GM18870 (cell line): ENCODE results near the gene IFNG.
"Not testable (repeated sequence)": the region's sequence is repeated elsewhere in the genome, so short reads cannot be mapped to it uniquely, and the experiment has no call there.

Experiments
- ATAC-seq: cut with Tn5 transposase; IDR thresholded peaks from one replicate; pipeline ENCODE4 v1.9.1; 2021; ENCODE audit warnings: moderate library complexity; ENCODE audit not compliant: unreplicated experiment

Gene IFNG

DNA sequence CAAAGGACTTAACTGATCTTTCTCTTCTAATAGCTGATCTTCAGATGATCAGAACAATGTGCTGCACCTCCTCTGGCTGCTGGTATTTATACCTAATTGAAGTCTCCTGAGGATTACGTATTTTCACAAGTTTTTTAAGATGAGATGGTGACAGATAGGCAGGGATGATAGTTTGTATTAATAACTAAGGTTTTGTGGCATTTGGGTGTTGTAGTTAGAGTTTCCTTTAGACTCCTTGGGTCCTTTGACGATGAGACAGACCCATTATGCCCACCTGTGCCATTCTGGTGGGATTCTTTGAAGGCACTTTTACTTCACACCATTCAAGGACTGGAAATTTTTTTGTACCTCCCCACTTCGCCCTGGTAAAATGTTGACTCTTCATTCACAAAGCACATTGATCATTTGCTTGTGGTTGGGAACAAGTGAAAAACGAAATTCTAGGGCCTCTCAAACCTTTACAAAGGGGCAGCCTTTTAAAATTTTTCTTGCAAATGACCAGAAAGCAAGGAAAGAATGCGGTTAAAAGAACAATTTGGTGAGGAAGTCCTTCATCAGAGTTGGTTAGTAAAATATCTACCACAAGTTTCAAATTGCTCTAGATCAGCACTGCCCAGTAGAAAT lies at the start of gene IFNG:
Gene IFNG (minus strand): TSS at position 60 of the 624 bp plus-strand sequence. CDS start 125 bp downstream, outside the sequence.
- ATAC-seq, result peak; percentile 42

DNA sequence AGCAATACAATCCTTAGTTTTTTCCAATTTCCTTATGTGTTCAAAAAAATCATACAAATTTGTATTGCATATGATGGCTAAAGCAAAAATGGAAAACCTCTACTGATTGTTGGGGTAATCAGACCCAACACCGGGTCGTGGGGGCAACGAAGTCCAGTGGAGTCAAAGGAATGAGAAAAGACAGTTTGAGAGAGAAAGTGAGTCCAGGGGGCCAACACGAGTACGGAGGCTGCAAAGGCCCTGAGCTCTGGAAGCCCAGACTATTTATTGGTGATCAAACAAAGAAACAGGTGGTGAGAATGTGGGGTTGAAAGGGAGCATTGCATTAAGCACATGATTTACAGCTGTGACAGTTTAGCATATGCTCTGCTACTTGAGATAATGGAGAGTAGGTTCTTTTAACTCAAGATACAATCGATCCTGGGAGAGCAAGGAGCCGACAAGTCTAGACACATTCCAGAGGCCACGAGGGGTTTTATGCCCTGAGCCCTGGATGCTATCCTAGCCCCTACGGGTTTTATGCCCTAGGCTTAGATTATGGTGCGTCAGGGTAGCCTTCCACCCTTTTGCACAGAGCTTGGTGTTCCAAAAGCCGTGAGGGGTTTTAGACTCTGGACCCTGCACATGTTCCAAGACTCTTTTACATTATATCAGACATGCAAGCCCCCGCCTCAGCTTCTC lies 49.6 kb upstream of the IFNG start:
- not testable (repeated sequence) for ATAC-seq

DNA sequence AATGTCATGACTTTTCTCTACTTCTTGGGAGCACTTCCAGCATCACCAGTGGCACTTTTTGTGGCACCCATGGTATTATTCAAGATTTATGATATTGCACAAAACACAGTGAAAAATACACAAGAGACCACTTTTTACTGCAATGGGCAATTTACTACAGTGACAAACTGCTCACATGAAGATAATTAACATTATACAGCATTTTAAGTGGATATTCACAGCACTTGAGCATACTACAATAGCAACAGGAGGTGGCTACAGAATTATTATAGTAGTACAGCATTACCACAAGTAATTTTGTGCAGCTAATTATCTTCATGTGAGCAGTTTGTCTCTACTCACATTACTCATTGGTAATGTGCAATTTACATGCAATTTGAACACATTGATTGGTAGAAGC lies 47.7 kb upstream of the IFNG start:
- no peak for ATAC-seq

DNA sequence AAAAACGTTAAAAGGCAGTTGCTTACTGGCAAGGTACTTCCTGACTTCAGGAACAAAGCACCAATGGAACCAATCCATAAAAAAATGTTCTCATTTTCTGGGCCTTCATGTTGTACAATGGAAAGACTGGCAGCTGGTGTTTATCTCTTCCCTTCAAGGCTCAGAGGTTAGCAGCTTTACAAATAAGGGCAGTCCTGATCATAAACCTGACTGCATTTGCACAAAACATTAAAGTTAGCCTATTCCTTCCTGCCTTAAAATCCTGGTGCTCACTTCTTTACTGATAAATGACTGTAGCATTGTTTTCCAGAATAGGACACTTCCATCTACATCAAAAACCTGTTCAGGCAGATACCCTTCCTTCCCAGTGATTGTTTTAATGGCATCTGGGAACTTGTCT lies 46.9 kb upstream of the IFNG start:
- ATAC-seq, result no peak

DNA sequence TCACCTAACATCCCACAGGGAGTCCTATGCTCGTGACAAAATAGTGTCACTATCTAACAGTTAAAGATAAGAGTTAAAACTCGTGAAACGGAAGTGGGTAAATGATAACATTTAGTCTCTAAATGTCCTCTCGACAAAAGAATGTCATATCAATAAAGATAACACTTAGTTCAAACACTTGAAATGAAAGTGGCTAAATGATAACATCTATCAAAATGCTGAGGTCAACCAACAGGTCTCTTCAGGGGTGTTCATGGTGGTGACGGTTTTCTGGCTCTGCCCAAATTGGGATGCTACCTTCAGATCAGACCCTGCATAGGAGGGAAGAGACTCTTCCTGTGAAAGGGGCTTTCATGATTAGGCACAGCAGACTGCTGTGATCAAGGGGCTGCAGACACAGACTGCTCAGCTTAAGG lies 43.9 kb upstream of the IFNG start:
- no peak for ATAC-seq

DNA sequence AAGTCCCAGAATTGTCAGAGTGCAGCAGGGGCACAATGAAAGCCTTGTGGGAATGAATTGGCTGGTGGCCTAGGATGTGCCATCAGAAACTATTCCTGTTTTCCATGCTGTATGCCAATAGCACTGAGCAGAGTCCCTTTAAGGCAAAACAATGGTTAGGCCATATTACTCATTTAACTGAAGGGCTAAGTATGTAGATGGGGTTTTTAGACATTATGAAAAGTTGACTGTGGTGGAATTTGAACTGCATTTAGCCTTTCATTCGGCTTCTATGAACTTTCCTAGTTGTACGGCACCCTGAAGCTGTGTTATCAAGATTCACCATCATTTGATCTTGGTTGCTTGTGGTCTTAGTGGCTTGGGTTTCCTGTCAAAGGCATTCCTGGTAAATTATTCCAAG lies 41.3 kb upstream of the IFNG start:
- no peak for ATAC-seq

DNA sequence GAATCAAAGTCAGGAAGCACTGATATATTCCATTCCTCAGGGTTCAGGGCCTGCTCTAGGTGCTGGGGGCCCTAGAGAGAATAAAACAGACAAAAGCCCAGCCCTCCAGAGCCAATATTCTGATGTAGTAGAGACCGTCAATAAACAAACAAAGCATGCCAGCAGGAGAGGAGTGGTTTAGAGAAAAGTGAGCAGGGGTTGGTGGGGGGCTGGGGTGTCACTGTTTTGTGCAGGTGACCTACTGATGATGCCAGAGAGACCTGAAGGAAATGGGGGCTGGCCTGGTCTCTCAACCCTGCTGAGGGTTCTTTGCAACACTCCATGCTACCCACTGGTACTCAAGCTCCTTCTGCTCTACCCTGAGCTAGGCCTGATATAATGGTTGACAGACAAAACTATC lies 39.6 kb upstream of the IFNG start:
- no peak for ATAC-seq

DNA sequence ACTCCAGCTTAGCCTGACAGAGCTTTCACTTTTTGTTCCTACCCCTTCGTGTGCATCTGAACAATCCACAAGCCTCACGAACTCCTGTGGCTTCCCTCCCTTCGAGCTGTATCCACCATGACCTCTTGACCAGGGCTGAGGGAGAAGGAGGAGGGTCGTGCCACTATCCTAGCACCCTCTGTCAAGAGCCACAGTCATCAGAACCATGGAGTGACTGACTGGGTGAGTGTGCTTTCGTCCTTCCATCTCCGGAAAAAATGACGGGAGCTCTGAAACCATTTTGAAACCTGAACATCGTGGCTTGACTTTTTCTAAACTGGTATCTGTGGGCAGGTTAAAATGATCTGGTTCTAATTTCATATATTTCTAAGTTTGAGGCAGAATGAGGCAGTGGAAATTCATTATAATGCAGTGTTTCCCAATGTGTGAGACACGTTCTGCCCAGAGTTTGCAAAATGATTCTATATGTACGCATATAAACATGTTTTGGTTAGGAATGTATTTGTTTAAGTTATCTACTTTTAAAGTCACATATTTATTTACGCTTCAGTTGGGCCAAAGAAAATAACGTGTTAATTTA lies 39.1 kb upstream of the IFNG start:
- ATAC-seq, result no peak

DNA sequence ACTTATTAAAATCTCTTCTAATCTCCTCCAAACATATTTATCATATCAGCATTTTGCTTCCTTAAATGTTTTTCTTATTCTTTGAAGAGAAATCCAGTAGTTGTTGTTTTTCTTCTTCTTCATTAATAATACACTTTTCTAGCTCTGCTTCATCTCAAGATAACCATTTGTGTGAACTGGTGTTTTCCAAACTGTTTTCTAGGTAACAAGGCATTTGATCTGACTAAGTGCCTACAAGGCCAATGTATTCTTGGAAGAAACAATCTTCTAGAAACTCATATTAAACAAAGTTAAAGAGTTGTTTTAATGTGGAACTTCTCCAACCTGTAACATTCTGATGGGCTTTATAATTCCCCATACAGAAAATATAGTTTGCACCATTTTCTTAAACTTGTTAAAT lies 30.8 kb upstream of the IFNG start:
- no peak for ATAC-seq

DNA sequence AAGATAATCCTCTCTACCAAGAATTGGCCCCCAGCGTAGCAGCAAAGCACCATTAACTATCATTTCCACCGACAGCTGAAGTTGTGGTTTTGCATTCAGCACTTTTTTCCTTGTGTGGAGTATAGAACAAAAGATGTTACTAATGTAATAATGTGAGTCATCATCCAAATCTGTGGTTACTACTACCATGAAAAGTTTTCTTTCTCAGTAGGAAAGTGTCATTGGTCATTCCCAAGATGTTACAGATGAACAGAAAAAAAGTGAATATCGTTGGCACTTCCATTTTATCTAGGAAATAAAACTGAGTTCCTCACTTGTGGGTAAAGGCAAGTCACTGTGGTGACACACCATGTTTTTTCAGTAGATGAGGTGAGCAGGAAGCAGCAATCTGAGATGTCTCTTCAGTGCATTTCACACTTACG lies 30.3 kb upstream of the IFNG start:
- ATAC-seq, result no peak

DNA sequence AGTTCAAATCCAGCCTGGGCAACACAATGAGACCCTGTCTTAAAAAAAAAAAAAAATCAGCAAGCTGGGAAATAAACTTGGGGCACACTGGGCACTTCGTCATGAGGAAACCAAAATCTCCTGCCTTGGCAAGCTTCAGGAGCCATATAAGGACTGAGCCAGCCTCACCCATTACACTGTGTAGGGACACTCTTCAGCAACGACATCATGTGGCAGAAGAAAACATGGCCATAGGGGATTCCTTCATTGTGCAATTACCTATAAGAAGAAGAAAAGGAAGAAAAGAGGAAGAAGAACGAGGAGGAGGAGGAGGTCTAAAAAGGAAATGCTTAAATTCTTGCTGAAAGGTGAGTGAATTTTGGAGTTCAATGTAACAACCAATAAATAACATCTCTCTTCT lies 26.1 kb upstream of the IFNG start:
- no peak for ATAC-seq

DNA sequence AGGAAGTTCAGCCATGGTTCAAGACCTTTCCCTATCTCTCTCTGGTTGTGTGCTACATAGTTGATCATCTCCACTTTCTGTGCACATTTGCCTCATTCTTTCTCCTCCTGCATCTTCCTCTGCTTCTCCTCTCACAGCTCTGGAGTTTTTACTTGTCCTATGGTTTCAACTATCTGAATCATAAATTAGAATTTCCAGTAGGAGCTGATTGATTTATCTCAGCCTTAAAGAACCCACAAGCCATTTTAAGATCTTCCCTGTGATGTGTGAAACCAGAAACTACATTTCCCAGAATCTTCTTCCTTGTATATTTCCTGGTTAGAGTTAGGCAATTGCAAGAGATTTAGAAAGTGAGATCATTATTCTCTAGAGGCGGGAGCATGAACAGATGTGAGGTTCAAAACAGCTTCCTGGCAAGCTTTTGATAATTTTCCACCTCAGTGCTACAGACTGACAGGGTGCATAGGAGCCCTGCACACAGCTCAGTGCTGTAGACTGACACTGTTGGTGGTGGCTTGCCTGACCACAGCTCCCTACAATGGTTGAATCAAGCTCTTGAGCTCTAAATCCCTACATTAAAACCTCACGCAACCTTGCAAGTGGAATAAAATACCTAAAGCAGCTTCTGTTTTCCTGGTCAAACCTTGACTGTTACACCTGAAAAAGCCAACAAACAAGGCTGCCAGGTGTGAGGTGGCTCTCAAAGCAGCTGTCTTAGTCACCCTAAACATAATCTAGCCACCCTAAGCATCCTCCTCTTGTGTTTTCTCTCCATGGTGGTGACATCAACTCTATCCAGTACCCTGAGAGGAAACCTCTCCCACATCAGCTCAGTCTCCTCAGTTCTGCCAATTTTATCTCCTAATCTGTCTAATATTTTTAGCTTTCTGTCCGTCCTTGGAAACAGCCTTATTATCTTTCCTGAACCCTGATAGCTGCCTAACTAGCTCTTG lies 21.5 kb upstream of the IFNG start:
- ATAC-seq, result peak; percentile 74

DNA sequence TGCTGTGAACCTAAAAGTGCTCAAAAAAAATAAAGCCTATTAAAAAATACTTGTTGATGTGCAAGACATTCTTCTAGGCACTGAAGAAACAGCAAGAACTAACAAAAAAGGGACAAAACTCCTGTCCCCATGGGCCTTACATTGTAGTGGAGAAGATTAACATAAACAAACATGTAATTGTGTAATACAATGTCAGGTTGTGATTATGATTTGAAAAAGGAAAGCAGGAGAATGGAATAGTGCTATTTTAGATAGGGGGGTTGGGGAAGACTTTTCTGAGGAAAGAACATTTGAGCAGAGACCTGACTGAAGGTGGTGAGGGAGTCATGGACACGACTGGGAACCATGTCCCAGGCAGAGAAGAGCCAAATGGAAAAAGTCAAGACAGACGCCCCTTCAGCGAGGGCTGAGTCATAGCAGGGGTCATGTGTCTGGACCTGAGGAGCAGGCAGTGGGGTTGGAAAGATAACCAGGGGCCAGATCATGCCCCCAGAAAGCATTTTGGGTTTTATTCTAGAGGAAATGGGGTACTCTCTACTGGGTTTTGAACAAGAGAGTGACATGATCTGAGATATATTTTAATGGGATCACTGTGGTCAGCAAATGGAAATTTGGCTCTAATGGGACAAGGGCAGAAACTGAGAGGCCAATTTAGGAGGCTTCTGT lies 19.4 kb upstream of the IFNG start:
- ATAC-seq, result no peak

DNA sequence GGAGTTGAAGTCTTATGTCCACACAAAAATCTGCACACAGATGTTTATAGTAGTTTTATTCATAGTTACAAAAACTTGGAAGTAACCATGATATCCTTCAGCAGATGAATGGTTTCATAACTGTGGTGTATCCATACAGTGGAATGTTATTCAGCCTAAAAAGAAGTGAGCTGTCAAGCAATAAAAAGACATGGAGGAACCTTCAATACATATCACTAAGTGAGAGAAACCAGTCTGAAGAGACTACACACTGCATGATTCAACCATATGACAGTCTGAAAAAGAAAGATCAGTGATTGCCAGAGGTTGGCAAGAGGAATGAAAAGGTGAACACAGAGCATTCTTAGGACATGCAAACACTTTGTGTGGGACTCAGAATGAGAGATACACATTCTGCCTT lies 18.6 kb upstream of the IFNG start:
- no peak for ATAC-seq

DNA sequence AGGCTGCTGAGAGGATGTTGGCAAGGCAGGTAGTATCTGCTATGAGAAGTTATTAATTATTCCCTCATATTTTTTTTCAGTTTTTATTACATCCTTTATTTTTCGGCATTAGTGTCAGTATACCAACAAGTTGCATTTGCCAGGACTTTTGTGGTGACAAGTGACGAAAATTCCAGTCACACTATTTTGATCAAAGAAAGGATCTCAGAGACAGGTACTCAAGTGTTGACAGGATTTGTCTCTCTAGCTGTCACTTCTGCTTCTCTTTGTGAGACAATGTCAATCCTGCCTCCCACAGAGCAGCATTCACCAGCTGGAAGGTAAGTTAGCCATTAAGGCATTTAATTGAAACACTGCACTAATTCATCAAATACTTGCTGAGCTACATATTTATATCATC lies 18.0 kb upstream of the IFNG start:
- no peak for ATAC-seq

DNA sequence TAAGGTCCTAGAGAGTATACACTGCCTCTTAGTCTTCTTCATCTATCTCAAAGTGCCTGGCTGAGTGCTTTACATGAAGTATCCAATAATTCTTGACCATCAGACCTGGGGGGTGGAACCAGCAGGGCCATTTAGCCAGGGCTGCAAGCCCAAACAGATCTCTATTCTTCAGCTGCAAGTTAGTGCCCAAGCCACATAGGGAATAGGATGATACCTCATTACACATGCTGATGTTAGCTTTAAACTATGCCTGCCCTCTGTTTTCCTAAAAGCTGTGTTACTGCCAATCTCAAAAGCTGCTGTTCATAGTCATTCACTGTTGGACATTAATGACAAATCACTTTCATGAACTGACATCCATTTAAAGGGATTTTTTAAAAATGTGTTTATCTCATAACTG lies 16.7 kb upstream of the IFNG start:
- no peak for ATAC-seq

DNA sequence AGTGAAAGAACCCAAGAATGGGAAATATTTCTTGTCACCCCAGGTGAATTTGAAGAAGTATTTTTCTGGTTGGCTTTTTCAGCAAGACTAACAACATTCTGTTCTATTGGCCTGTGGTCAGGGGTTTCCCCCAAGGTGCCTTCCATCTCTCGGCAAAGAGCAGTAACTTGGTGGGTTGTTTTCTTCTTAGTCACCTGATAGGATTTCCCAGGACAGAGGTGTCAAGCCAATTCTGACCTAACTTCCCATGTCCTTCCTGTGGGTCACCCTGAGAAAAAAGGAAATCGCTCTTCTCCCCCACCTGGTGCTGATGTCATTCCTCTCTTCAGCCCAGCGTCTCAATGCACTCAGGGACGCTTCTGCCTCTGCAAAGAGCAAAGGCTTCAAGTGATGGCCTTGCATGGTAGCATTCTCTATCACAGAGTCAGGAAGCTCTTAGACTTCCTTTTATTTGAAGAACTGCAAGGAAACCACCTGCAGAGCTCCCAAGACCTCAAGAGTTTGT lies 16.1 kb upstream of the IFNG start:
- peak; percentile 92 for ATAC-seq

DNA sequence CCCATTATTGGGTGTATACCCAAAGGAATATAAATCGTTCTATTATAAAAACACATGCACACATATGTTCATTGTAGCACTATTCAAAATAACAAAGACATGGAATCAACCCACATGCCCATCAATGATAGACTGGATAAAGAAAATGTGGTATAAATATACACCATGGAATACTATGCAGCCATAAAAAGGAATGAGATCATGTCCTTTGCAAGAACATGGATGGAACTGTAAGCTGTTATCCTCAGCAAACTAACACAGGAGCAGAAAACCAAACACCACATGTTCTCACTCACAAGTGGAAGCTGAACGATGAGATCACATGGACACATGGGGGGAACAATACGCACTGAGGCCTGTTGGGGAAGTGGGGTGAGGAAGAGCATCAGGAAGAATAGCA lies 15.2 kb upstream of the IFNG start:
- not testable (repeated sequence) for ATAC-seq

DNA sequence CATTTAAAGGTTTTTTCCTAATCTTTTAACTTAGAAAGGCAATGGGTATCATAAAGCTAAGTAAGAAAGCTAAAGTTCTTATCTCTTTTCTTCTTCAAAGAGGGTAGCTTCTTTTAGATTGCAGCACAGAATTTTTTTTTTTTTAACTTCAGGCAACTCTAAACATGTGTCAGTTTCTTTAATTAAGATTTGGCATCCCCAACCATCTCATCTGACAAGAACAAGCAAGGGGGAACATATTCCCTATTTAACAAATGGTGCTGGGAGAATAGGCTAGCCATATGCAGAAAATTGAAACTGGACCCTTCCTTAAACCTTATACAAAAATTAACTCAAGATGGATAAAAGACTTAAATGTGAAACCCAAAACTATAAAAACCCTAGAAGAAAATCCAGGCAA lies 14.3 kb upstream of the IFNG start:
- no peak for ATAC-seq

DNA sequence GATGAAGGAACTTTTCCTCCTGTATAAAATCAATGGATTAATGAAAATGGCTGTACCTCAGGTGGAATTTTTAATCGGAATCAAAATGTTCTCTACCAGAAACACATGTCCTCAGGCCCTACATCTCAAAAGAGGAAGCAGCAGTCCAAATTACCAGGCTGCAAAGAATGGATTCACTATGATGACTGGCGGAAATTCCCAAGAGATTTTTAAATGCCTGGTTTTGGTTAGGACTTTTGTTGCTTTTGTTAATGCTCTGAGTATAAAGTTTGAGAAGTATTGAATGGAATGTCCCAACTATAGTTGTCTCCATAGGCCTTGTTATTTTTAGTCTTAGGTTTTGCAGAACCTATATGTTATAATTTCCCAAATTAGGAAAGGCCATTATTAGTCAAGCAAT lies 11.2 kb upstream of the IFNG start:
- ATAC-seq, result no peak
